ENCODE data around the gene GSG1L. TPM values are rescaled to one million over a fixed set of nuclear protein-coding genes. Genes with fewer than 3 reads are reported as not detected.

Gene GSG1L
- total RNA-seq, 1 donor from 2014 or later, result not detected

DNA sequence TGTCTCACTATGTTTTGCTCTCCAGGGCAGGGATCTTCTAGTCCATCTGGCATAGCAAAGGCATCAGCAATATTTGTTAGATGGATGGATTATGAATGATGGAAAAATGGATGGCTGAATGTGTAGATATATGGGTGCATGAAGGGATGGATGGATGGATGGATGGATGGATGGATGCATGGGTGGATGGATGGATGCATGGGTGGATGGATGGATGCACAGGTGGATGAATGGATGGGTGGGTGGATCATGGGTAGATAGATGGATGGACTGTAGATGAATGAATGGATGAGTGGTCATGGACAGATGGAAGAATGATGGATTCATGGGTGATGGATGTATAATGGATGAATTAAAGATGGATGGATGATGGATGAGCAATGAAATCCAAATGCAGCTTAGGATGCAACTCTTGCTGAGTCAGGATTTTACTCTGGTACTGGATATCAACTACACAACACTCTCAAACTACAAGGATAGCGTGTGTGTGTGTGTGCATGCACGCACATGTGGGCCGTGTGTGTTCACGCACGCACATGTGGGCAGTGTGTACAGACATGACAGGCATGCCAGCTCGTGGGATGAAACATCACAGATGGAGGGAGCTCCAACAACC lies 34.0 kb downstream of the GSG1L start:
- no peak for ATAC-seq
- DNase-seq (ENCODE audit: low spot score), result no peak

GRCh38 chr16:28027055-28027454 lies 36.5 kb downstream of the GSG1L start:
- no peak for DNase-seq (ENCODE audit: low spot score)
- ATAC-seq, result no peak

DNA sequence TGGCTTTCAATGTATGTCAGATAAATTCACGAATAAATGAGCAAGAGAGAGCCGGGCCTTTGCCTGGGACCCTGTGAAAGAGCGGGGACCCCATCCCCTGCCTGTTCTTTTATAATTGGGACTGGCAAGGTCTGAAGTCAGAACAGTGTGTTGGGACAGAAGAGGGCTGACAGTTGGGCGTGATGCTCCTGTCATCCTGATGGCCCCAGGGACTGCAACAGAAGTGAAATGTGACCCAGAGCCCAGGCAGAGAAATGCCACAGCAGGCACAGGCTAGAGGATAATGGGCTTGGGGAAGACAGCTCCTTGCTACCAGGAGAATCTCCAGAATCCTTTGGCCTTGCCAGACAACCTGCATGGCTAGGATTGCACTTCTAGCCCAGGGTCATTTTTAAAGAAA lies 37.9 kb downstream of the GSG1L start:
- DNase-seq (ENCODE audit: low spot score), result no peak
- no peak for ATAC-seq

- ATAC-seq (no peak), DNase-seq (ENCODE audit: low spot score) (no peak)
These were observed 44.3 kb downstream of the GSG1L start for GRCh38 chr16:28019218-28019617.

DNA sequence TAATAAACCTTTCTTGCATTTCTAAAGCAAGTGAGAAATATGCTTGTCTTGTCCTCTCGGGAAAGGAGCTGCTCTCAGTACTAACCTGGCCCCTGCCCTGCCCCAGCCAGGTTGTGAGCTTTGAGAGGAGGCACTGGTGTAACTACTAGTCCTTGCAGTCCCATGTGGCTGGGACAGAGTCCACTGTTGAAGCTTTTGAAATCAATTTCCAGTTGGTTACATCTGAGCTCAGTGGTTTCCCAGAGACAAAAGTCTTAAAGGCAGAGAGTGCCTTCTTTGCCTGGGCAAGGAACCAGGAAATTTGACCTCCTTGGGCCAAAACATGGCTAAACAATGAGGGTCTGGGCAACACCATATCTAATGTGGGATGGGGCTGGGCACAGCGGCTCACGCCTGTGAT lies 48.7 kb downstream of the GSG1L start:
- ATAC-seq, result no peak
- DNase-seq (ENCODE audit: low spot score), result no peak

- DNase-seq (ENCODE audit: low spot score) (no peak), ATAC-seq (no peak)
These were observed 49.6 kb downstream of the GSG1L start for GRCh38 chr16:28013878-28014277.

- DNase-seq (ENCODE audit: low spot score) (no peak), ATAC-seq (no peak)
These were observed 50.1 kb downstream of the GSG1L start for GRCh38 chr16:28013392-28013791.

DNA sequence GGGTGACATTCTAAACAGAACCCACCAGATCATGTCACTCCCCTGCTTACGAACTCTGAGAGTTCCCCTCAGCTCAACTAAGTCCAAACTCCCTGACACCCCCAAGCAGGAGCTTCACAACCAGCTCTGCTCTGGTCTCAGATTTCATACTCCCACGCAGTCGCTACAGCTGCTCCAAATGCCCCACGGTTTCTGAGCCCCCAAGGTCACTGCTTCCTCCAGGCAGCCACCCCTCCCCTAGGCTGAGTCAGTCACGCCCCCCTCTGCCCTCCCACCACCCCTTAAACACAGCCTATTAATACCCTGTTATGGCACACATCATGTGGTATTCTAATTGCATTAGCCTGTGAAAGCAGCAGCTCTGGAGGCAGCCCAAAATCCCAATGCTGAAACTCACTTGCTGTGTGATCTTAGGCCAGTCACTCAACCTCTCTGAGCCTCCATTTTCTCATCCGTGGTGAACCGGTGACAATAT lies 51.5 kb downstream of the GSG1L start:
- no peak for DNase-seq (ENCODE audit: low spot score)
- ATAC-seq, result no peak

DNA sequence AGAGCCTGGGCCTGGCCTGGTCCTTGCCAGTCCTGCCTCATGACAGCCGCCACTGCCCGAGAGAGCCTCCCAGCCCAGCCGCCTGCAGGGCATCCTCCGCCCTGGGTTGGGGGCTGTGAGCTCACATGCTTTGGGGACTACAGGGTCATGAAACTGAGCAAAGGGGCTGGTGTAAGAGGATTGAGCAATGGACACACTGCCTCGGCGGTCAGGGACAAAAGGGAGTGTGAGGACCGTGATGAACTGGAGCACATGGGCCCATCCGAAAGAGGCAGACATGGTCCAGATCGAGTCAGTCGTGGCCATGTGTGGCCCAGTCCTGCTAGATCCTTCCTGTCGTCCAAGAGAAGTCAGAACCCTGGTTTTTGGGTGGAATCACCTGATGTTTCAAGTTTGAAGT lies 52.3 kb downstream of the GSG1L start:
- ATAC-seq, result no peak
- no peak for DNase-seq (ENCODE audit: low spot score)

DNA sequence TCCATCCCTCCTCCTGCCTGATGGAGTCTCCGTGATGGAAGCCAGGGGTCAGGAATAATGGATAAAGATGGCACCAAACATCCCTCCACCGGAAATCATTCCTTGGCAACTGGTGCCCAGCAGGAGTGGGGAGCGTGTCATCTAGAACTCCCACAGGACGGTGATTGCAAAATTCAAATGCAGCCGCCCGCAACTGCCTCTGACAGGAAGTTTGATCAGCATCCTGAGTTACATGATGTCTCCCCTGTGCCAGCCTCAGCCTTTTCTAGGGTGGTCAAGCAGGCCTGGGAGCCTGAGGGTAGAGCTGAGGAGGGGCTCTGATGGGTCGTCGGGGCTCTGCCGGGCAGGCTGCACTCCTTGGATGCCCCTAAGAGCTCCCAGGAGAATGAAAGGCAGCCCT lies 52.8 kb downstream of the GSG1L start:
- ATAC-seq, result no peak
- DNase-seq (ENCODE audit: low spot score), result no peak

DNA sequence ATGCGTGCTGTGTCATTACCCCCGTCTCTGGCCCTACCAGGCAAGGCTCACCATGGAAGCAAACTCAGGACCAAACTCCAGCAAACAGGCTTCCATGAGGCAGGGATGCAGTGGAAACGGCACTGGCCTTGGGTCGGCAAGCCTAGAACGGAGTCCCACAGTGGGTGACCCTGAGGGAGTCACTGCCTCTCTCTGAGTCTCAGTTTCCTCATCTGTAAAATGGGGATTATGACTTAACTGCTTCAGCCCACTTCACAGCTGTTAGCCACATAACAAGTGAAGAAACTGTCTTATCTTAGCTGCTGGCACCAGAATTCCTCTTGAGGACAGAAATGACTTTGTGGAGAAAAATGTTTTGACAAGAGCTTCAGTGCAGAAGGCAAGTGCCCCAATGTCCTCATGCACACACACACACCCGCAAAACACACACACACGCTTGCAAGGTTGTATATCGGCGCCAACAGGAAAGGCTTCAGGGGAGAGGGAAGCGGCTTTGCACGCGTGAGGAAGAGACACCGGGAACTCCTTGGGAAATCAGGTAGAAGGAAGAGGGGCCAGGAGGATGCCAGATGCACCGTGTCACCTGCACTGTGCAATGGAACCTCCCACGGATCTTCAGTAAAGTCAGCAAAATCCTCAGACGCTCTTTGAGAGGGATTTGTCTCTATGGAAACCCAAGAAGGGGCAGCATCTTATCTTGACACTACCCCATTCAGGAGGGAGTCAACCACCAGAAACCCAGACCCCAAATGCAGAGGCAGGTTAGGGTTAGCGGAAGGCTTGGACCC lies 53.7 kb downstream of the GSG1L start:
- ATAC-seq, result no peak
- no peak for DNase-seq (ENCODE audit: low spot score)

DNA sequence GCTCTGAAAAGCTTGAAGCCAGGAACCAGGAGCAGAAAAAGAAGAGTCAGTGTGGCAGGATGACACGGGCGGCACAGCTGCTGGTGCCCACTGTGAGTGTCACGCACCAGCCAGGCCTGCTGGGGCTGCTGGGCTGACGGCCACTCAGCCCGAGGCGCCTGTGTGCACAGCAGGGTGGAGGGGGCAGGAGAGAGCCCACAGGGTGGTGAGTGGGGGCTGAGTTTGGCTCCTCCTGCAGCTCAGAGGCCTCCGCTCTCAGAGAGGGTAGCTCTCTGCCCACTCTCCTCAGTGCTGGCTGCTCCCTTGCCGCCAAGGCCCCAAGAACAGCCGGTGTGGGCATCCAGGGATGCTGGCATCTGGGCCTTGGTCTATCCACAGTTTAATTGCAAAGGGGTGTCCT lies 59.6 kb downstream of the GSG1L start:
- ATAC-seq (no peak), DNase-seq (ENCODE audit: low spot score) (no peak)

GRCh38 chr16:28003021-28003865 lies 60.3 kb downstream of the GSG1L start:
- DNase-seq (ENCODE audit: low spot score) (no peak), ATAC-seq (no peak)

GRCh38 chr16:28001642-28002041 lies 61.9 kb downstream of the GSG1L start:
- ATAC-seq (no peak), DNase-seq (ENCODE audit: low spot score) (no peak)

DNA sequence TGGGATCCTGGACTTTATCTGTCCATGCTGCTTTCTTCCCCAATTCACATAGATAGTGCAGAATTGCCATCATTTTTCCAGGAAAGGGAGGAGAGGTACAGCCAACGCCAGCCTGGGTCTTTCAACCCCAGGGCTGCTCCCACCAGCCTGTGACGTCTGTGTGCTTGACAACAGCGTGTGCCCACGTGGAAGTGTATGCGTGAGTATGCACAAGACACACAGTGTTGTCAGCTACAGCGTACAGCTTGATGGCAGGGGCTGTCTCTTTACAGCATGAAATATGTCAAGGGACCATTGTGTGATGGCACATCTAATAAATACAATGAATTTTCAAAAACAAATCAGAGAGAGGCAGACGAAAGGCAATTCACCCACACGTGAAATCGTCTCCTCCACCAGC lies 62.3 kb downstream of the GSG1L start:
- DNase-seq (ENCODE audit: low spot score) (no peak), ATAC-seq (no peak)

DNA sequence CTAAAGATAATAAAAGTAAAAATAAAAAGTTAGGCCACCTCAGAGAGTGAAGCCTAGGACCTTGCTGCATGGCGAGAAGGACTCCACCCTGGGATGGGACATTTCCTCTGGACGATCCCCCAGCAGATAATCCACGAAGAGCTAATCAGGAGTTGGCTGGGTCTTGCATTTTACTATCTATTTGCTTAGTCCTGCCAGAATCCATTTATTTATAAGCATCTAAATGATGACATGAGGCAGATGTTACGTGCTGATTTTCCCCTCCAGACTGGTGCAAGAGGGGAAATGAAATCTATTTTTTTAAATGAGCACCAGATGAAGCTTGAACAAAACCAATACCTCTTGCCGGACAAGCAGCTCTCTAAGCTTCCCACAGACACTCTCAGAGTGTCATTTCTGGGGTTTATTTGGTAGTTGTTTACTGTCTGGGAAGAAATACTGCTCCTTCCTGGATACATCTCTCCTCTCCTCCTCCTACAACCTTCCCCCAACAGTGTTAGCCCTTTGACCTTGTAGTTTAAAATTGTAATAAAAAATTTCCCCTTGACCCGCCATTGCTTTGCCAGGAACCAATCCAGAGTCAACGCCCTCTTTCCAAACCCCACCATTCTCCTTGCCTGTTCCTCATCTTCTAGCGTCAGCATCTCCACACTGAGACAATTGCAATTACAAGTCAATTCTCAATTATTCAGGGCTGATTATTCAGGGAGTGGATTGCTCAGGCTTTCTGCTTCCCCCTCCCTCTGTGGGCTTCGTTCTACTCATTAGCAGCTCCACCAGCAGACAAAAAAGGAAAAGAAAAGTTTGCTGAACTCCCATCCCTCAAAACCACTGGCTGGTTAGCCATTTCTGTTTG lies 63.0 kb downstream of the GSG1L start:
- ATAC-seq (no peak), DNase-seq (ENCODE audit: low spot score) (no peak)

GRCh38 chr16:27999687-28000086 lies 63.8 kb downstream of the GSG1L start:
- ATAC-seq (no peak), DNase-seq (ENCODE audit: low spot score) (no peak)

- no peak for DNase-seq (ENCODE audit: low spot score)
These were observed 68.1 kb downstream of the GSG1L start for GRCh38 chr16:27995378-27995777.

DNA sequence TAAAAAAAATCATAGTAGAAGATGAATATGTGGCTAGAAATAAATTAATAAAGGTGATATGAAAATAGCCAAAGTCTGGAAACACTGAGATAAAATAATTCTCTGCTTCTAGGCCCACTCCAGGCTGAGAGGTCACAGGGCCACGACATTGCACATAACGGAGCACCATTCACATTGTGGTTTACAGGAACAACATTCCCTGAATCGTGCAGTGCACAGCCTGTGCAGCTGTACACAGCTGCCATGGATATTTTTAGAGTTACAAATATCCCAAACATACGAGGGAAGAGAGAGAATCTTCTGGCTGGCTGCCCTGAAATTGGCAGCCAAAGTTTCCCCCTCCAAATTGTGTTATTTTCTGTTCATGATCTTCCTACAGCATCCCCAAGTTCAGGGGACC lies 68.8 kb downstream of the GSG1L start:
- ATAC-seq, result no peak
- no peak for DNase-seq (ENCODE audit: low spot score)

More at GRCh38 chr16:27995378-27995777, 68.1 kb downstream of the GSG1L start:
- no peak for ATAC-seq

DNA sequence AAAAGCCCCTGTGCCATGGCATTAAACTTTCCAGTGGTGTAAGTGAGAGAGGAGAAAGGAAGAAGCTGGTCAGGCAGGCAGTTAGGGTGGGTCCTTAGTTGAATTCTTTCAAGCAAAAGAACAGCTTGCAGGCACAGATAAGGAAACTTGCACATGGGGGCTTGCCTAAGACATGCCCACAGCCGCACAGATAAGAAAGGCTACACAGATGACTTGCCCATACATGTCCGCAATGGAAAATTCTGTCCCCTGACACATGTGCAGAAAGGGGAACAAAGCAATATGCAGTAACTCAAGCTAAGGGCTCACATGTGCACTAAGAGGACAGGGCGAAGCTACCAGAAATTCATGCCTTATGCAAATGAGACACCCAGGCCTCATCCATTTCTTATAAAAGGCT lies 69.9 kb downstream of the GSG1L start:
- ATAC-seq (no peak), DNase-seq (ENCODE audit: low spot score) (no peak)

DNA sequence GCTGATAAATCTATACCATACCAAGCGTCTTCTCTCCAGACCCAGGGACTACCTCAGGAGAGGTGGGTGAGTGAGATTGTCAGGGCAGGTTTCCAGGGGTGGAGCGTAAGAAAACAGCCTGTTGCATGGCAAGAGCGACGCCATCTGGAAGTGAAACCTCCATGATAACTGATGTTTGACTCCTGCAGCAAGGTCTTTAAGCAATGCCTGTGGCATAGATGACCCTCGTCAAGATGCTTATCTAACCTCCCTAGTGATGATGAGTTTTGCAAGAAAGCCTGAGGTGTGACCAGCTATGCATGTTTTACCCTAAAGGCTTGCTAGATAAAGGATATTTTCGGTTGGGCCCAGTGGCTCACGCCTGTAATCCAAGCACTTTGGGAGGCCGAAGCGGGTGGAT lies 71.6 kb downstream of the GSG1L start:
- ATAC-seq, result no peak
- no peak for DNase-seq (ENCODE audit: low spot score)
